Sigmoid colon (tissue), 4 donors: ENCODE results near the gene KRT7.

Experiments
- CTCF ChIP-seq, 4 experiments: fragments of 450-650 bp in 3 of 4; fragments of 200-600 bp in 1 of 4; IDR thresholded peaks; one replicate each; pipeline ENCODE4 v1.5.1; 2016 to 2019; ENCODE audit warnings: antibody characterized with exemption in 4 of 4, mild to moderate bottlenecking in 3 of 4, moderate library complexity in 2 of 4
- POLR2AphosphoS5 ChIP-seq, 4 donors: sonication (generic); formaldehyde crosslinking; IDR thresholded peaks; one replicate each; pipeline ENCODE4 v1.6.1; 2017; ENCODE audit warnings: antibody characterized with exemption in 4 of 4

- TF ChIP-seq CTCF (IDR thresholded peaks at IDR 0.05) (no peak), POLR2AphosphoS5 (IDR thresholded peaks at IDR 0.05) (no peak)
These were observed 41.6 kb downstream of the KRT7 start, which contains the start of gene KRT86 for GRCh38 chr12:52274521-52275120.
